CD4-positive, alpha-beta T cell treated with Interleukin-10 for 1 hour (primary cell): ENCODE results near the gene HSD17B7.

Experiments
- DNase-seq: peaks from one replicate; pipeline ENCODE4 v3.0.0-alpha.2; 2020

The HSD17B7 gene

DNA sequence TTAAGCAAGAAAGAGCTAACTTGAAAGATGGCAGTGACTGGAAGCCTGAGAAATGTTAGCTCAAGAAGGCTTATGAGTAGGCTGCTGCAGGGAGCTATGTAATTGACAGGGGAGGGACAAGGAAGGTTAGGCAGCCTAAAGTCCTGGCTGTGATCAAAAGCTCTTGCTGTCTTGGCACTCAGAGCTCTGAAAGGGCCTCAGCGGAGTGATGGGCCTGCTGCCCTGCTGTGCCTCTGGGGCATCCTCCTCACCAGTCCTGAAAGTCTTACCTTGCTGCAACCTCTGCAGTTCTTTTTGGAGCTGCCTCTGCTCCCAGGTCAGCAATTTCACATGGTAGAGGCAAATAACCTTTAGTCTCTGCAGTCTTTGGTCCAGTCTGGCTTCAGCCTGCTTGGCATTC, 68.7 kb downstream of the HSD17B7 start:
- no peak for DNase-seq

DNA sequence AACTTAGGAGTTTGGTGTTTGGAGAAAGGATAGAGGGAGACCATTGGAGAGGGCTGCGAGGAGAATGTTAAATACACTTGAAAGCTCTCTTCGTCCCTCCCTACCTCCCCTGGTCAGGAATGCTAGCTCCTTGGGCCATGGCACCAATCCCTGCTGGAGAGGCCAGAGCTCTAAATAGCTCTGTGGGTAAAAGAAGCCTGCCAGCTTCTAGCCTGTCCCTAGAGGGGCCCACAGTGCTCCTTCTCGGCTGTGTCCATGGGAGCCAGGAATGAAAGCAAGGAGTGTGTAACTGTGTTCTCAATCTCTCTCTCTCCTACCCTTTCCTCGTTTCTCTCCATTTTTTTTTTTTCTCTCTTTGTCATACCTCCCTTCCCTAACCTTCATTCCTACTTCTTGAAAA, 70.6 kb downstream of the HSD17B7 start, which contains the start of gene CCDC190:
CCDC190 (minus strand) TSS at position 75 of the 400 bp plus-strand sequence. CDS start 1,529 bp downstream, outside the sequence.
- no peak for DNase-seq

GRCh38 chr1:162861625-162862024, 71.1 kb downstream of the HSD17B7 start:
- no peak for DNase-seq
